Measurements from ENCODE around the gene GAL3ST2. TPM values are rescaled to one million over a fixed set of nuclear protein-coding genes. Genes with fewer than 3 reads are reported as not detected.
"Not testable (repeated sequence)": the region's sequence is repeated elsewhere in the genome, so short reads cannot be mapped to it uniquely, and the experiment has no call there.

The GAL3ST2 gene
- polyA plus RNA-seq, 1 donor, result 0.20 TPM

- DNase-seq (ENCODE audit: low read depth), result no peak
Measured at GRCh38 chr2:241746084-241746483, 30.5 kb upstream of the GAL3ST2 start.

GRCh38 chr2:241748468-241749256, 28.0 kb upstream of the GAL3ST2 start:
- DNase-seq (ENCODE audit: low read depth), result no peak

DNA sequence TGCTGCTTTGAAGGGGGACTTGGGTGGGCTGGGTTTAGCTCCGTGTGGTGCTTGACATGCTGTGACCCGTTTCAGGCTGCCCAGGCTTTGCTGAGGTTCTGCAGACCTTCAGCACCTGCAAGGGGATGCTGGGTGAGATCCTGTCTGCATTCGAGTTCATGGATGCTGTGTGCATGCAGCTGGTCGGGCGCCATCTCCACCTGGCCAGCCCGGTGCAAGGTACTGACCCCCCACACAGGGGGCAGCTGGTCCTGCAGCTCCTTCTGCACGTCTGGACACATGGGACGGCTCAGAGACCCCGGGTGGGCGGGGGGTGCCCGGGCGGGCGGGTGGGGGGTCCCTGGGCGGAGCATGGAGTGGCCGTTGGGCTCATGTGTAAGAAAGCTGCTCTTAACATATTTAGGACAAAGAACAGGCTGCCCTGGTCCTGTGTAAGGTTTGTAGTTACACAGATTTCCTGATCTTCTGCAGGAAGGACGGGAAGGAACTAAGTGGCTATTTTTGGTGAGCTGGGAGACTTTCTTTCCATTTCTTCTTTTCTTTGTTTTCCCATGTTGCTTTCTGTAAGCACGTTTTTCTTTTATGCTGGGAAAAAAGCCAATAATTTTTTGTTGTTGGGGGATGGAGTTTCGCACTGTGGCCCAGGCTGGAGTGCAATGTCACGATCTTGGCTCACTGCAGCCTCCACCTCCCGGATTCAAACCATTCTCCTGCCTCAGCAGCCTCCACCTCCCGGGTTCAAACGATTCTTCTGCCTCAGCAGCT, 26.4 kb upstream of the GAL3ST2 start:
- no peak for DNase-seq (ENCODE audit: low read depth)

GRCh38 chr2:241751152-241751551, 25.5 kb upstream of the GAL3ST2 start:
- DNase-seq (ENCODE audit: low read depth), result no peak

DNA sequence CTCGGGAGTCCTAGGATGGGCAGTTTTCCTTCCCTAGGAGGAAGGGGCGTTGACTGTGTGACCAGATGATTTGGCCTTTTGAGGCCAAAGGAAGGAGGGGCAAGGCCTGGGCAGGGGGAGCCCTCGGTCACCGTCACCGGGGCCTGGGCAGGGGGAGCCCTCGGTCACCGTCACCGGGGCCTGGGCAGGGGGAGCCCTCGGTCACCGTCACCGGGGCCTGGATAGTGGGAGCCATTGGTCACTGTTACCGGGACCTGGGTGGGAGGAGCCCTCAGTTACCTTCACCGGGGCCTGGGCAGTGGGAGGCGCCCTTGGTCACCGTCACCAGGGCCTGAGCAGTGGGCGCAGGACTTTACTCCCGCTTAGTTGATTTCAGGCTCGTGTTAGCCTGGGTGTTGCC, 24.8 kb upstream of the GAL3ST2 start:
- DNase-seq (ENCODE audit: low read depth), result no peak

GRCh38 chr2:241752253-241752652, 24.4 kb upstream of the GAL3ST2 start:
- DNase-seq (ENCODE audit: low read depth), result no peak

DNA sequence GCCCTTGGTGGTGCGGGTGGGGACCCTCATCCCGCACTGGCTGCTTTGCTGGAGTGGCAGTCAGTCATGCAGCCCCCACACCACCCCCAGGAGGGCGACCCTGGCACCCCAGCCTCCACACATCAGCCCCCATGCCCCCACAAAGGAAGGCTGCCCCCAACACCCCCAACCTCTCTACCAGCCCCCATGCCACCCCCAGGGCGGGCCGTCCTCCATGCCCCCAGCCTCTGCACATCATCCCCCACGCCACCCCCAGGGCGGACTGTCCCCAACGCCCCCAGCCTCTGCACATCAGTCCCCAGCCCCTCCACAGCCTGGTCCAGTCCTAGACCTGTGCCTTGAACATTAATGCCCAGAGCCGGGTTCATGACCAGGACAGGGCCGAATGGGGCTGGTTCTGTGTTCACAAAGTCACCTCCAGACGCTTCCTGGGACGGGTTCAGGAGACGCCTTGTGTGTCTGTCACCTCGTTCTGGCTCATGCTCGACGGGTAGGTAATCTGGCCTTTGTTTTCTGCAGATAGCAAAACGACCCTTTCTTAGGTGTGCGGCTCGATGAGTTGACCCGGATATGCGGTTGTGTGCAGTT, 23.8 kb upstream of the GAL3ST2 start:
- no peak for DNase-seq (ENCODE audit: low read depth)

- DNase-seq (ENCODE audit: low read depth), result no peak
Measured at GRCh38 chr2:241753493-241753892, 23.1 kb upstream of the GAL3ST2 start.

- DNase-seq (ENCODE audit: low read depth), result no peak
Measured at GRCh38 chr2:241754042-241754441, 22.6 kb upstream of the GAL3ST2 start.

DNA sequence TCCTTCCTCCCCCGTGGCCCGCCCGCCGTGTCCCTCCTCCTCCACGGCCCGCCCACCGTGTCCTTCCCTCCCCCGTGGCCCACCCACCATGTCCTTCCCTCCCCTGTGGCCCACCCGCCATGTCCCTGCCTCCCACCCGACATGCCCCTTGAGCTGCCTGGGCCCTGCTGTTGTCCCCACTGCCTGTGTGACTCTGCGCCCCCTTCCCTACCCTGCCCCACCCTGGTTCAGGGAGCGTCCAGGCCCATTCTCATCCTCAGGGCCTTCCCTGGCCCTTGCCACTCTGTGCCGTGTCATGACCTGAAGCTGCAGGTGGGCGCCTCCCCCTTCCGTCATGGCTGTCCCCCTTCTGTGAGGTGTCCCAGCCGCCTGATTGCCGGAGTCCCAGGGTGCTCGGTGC, 21.5 kb upstream of the GAL3ST2 start:
- DNase-seq (ENCODE audit: low read depth), result no peak

DNA sequence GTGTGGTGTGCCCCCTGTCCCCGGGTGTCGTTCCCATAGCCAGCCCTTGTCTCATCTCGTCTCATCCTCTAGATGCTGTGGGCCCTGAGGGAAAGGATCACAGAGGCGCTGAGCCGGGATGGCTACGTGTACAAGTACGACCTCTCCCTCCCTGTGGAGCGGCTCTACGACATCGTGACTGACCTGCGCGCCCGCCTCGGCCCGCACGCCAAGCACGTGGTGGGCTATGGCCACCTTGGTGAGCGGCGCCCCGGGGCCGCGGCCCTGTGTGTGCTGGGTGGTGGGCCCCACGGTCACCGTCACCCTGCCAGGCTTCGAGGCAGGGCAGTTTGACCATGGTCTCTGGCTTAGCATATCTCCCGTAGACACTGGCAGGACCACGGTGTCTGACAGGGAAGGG, 20.8 kb upstream of the GAL3ST2 start:
- no peak for DNase-seq (ENCODE audit: low read depth)

GRCh38 chr2:241759067-241759807, 17.4 kb upstream of the GAL3ST2 start:
- DNase-seq (ENCODE audit: low read depth), result no peak

GRCh38 chr2:241759893-241760292, 16.7 kb upstream of the GAL3ST2 start:
- DNase-seq (ENCODE audit: low read depth), result not testable (repeated sequence)

GRCh38 chr2:241760301-241760771, 16.3 kb upstream of the GAL3ST2 start:
- no peak for DNase-seq (ENCODE audit: low read depth)

DNA sequence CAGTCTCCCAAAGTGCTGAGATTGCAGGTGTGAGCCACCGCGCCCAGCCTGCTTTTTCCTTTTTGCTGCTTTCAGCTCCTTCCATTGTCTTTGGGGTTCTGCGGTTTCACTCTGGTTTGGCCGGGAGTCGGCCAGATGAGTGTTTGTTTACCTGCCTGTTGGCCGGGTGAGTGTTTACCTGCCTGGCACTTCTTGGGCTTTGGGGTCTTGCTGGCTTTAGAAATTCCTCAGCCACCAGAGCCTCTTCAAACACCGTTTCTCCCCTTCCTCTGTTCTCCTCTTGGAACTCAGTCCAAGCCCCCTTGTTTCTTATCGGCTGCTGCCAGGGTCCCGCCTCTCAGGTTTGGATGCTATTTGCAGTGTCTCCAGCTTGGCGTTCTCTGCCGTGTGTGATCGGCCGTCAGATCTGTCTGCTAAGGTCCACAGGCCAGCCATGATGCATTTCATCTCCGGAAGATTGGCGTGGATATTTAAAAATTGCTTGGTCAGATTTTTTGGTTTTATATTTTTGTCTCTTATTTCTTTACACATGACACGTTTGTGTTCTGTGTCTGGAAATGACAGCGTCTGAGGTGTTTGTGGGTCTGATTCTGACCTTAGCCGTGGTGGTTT, 14.2 kb upstream of the GAL3ST2 start:
- DNase-seq (ENCODE audit: low read depth), result no peak

DNA sequence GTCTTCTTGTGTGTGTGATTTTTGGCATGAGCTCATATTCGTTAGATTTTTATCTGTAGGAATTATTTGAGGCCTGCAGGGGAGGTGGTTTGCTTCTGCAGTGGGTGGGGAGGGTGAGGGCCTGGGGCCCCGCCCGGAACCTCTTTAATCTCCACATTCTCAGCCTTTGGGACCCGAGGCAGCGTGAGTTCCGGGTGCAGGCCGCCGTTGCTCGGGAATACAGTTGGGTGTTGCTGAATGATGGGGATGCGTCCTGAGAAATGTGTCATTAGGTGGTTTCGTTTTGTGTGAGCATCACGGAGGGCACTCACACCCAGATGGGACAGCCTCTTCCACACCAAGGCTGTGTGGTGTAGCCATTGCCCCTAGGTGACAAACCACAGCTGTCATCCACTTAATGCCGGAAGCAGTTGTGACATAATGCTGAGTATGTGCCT, 13.7 kb upstream of the GAL3ST2 start:
- no peak for DNase-seq (ENCODE audit: low read depth)

DNA sequence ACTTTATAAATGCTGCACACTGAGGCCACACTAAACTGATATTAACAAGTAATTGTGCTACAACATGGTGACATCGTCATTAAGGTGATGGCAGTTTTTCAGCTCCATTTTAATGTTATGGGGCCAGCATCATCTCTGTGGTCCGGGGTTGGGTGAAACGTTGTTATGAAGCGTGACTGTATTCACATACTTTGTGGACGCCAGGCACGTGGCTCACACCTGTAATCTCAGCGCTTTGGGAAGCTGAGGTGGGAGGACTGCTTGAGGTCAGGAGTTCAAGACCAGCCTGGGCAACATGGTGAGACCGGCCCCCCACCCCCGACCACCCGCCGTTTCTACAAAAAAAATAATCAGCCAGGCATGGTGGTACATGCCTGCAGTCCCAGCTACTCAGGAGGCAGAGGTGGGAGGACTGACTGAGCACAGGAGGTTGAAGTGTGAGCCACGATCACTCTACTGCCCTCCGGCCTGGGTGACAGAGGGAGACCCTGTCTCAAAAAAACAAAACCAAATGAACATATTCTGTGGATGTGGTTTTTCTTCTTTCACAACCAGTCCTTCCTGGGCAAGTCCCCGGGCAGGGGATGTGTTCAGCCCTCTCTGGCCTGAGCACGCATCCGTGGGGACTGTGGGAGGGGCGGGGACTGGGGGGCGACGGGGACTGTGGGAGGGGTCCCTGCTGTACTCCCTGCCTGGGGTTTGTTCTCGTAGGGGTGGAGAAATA, 12.9 kb upstream of the GAL3ST2 start:
- DNase-seq (ENCODE audit: low read depth), result no peak

GRCh38 chr2:241764275-241765241, 12.1 kb upstream of the GAL3ST2 start:
- DNase-seq (ENCODE audit: low read depth), result no peak

GRCh38 chr2:241767464-241768250, 9.0 kb upstream of the GAL3ST2 start:
- DNase-seq (ENCODE audit: low read depth), result no peak

All from forelimb muscle (tissue), 1 donor.